Superior temporal gyrus (tissue), 1 donor: ENCODE data around the gene SIGLEC15.
"Not testable (repeated sequence)": the region's sequence is repeated elsewhere in the genome, so short reads cannot be mapped to it uniquely, and the experiment has no call there.

Experiments
- DNase-seq: peaks from one replicate; pipeline ENCODE4 v3.0.0-alpha.2; 2016; ENCODE audit errors: extremely low spot score

SIGLEC15 gene, protein sequence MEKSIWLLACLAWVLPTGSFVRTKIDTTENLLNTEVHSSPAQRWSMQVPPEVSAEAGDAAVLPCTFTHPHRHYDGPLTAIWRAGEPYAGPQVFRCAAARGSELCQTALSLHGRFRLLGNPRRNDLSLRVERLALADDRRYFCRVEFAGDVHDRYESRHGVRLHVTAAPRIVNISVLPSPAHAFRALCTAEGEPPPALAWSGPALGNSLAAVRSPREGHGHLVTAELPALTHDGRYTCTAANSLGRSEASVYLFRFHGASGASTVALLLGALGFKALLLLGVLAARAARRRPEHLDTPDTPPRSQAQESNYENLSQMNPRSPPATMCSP

GRCh38 chr18:45825258-45826044 is at the start of gene SIGLEC15:
Gene SIGLEC15 (plus strand): TSS chr18:45825675. CDS start chr18:45825729, 54 bp downstream.
- no peak for DNase-seq

DNA sequence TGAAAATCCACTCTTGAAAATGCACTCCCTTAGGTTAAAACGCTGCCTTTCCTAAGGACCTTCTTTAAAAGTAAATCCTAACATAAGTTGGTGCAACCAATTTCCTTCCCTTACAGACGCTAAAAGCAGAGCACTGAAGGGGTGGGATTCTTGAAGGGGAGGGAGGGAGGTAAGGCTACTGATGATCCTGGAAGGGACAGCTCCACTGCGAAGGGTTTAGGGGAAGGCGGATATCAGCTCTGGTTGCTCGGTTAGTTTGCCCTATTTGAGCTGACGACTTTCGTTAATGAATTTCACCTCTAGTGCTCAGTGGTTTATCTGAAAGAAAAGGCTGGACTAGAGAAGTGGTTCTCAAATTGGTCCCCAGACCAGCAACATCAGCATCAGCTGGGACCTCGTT is 49.7 kb upstream of the SIGLEC15 start:
- DNase-seq, result no peak

DNA sequence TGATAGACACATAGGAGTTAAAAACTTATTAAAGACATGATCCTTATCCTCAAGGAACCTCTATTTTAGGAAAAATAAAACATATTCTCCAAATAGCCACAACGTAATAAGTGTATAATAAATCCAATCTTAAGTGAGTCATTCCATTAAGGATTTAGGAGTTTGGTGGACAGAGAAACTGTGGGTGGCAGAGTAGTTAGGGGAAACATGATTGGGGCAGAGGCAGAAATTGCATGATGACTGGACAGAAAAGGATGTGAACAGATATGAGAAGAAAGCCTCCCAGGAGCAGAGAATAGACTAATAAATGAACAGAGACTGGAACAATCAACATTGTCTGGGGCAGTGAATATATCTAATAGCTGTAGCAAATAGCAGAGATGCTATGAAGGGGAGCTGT is 48.1 kb upstream of the SIGLEC15 start:
- DNase-seq, result no peak

DNA sequence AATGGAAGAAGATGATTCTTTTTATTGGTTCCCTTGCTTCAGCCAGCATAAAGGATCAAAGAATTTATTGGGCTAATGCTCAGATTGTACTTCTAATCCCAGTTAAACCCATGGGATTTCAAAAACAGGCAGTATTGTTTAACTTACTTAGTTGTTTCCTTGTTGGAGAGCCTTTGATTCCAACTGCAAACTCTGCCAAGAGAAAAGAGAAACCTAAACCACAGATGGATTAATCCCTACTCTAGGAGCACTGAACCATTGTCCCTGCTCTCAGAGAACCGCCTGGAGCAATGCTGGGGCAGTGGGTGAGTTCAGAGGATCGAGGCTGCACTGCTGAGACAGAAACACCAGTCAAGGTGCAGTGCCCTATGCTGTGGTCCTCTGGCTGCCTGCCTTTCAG is 44.9 kb upstream of the SIGLEC15 start:
- no peak for DNase-seq

- DNase-seq, result no peak
Measured at GRCh38 chr18:45782662-45783061, 42.8 kb upstream of the SIGLEC15 start.

DNA sequence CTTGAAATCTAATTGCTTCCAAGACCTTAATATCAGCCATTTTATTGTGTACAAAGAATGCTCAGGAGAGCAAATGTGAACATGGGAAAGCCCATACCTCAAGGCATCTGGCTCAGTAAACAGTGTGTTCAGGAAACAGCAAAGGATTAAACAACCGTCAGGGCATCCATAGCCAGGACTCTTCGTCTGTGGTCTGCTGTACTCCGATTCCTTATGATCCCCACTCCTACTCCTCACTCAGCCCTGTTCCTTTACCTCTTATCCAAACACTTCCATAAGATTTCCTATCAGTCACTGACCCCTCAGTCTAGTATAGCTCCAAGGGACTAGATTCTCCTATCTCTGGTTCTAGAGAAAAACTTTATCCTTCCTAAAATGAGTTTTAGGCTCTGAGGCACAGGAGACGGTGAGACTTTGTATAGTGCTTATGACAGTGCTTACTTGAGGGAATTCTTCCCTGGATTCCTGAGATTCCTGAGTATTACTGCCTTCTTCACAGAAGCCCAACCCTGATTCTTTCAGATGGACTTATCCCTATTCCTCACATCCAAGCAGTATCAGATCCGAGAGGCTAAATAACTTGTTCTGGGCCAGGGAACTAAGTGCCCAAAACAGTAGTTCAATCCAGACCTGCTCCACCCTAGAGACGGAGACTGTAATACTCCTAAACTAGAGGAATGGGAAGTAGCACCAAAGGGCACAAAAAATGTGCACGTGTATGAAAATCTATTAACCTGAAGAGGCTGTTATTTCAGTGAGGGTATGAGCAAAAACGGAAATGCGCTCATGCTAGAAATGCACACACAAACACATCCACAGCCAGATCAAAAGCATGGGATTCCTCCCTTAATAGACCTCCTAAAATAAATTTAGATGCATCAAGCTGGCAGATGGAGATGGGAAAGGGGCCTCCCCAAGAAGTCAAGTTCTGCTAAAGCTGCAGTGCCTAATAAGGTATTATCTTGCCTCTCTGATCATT is 42.1 kb upstream of the SIGLEC15 start:
- no peak for DNase-seq

DNA sequence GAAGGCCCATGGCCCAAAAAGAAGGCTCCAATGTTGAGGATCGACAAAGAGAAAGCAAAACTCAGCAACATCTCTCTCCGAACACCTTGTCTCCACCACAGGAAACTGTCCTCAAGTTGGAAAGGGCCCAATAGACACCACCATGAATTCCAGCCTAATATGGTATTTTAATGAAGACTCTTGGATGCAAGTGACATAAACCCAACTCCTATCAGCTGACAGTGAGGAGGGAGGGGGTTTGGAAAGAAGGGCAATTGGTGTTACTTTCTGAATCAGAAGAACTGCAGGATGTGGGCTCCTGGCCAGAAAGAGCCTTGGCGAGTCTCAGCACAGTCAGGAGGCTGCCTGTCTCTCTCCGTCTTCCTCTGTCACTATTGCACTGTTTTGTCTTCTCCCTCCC is 40.3 kb upstream of the SIGLEC15 start:
- no peak for DNase-seq

- no peak for DNase-seq
Measured at GRCh38 chr18:45786941-45787340, 38.5 kb upstream of the SIGLEC15 start.

DNA sequence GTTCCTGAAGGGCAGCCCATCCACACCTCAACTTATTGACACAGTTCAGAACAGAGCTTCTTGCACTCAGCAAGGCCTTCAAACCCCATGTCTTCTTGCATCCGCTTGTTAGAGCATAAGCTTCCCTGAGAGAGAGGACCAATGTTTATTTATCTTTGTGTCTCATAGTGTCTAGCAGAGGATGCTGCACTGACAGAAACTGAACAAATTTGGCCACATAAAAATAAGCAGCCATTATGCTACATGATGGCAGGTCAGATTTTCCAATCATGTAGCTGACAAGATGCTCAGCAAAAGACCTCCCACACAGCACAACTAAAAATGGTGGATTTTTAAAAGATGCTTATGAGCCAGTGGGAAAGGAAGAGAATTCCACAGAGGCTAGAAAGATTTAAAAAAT is 38.1 kb upstream of the SIGLEC15 start:
- no peak for DNase-seq

DNA sequence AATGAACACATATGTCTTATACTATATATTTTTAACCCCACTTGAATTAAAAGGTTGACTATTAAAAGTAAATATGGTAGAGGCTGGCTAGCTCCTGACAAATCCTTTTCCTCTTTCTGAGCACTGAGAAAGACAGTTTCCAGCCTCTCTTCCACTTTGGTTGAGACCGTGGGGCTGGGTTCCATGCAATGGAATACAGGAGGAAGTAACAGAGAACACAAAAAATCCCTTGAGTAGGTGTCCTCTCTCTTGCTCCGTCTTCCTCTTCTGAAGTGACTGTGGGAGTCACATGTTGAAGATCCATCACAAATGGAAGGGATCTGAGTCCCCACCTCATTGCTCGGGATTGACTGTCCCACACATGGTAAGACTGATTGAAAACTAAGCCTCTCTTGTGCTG is 36.6 kb upstream of the SIGLEC15 start:
- no peak for DNase-seq

DNA sequence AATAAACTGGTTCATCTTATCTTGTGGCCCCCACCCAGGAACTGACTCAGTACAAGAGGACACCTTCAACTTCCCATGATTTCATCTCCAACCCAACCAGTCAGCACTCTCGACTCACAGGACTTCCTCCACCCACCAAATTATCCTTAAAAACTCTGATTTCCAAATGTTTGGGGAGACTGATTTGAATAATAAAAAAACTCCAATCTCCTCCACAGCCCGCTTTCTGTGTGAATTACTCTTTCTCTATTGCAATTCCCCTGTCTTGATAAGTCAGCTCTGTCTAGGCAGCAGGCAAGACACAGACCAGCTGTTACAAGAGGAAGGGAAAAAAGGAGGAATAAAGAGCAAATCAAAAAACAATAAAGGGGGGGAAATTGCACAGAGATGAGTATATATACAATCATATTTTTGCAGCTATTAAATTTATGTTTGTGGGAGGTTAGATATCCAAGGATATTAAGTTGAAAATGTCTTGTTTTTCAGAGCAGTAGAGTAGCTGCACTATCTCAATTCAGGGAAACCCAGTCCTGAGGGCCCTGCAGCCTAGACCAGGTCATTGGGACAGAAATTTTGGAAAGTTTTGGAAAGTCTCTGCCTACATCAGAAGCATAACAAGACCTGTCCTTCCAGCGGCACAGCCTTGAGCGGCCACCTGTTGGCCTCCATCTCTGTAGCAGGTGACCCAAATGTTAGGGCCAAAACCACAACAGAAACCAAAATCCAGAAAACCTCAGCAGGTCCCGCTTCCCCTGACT is 32.8 kb upstream of the SIGLEC15 start:
- no peak for DNase-seq

DNA sequence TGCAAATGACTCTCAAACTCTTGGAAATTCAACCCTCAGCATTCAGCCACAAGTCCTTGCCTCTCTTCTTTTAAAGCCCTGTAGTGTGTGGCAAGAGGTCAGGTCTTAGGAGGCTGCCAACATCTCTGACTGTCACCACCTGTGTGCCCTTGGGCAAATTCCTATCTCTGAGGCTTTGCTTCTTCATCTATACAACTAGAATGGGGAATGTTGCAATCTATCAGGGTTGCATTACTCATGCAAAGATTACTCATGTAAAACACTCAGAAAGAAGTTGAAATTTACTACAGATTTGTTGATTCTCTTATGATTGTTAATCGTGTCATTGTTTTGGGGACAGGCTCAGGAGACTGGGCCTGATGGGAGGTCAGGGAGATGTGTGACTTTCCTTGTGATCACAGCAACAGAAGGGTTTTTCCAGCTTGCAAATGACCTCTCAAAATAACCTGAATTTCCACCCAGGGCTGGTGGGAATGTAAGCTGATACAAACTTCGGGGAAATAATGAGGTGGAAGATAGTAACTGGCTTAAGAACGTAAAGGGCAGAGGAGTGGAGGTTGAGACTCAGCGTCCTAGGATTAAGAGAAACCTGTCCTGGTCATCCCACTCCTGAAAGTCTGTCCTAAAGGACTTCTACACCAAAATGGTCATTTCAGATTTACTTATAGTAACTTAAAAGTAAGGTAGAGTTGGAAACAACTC is 32.1 kb upstream of the SIGLEC15 start:
- DNase-seq, result no peak

DNA sequence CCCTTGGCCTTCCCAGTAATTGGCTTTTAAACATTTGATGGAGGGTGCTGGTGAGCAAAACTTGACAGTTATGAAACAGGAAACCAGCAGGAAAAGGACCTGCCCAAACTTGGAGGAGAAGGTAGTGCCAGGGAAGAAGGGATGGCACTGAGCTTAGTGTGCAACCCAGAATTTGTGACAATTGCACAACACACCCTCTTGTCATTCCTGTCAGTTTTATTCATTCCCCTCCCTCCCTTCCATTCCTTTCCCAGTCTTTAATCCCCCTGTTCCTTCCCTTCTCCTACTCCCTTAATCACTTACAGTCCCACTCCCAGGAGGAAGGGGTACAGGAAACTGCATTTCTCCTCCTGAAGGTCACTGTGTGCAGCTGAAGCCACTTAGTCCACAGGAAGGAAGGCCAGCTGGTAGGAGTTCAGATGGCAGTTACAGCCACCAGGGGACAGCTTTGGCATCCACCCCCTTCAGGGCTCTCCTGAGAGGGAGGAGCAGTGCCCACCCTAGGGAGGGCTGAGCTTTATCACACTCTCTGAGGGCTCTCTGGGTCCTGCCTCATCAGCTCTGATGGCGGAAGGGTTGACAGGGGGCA is 24.0 kb upstream of the SIGLEC15 start:
- no peak for DNase-seq

GRCh38 chr18:45802814-45803492 is 22.5 kb upstream of the SIGLEC15 start:
- DNase-seq, result no peak

DNA sequence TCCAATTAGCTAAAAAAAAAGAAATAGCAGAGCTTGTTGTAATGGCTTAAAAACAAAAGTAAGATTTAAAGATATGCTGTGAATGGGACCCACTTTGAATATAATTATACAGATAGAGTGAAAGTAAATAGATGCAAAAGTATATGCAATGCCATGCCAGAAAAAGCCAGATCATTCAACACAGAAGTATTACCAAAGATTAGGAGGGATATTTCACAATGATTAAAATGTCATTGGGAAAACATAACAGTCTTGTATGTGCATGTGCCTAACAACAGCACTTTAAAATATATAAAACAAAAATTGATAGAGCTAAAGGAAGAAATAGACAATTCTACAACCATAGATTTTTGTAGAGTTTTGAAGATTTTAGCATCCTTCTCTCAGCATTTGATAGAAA is 19.9 kb upstream of the SIGLEC15 start:
- no peak for DNase-seq

DNA sequence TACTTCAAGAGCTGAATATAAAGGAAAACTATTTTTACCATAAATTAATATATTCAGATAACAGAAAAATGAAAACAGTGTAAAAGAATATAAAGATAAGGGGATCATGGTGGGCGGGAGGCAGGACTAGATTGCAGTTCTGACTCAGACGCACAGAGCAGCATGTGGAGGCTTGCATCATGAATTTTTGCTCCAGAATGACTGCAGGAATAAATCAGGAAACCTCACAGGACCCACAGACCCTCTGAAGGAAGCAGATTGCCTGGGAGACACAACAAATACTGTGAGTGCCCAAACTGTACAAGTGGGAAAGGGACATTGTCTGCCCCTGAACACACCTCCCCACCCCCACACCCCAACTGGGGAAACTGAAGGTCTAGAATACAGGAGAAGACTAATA is 19.2 kb upstream of the SIGLEC15 start:
- no peak for DNase-seq

- not testable (repeated sequence) for DNase-seq
Measured at GRCh38 chr18:45807144-45807543, 18.3 kb upstream of the SIGLEC15 start.

- not testable (repeated sequence) for DNase-seq
Measured at GRCh38 chr18:45814733-45815132, 10.7 kb upstream of the SIGLEC15 start.

GRCh38 chr18:45817543-45817942 is 7.9 kb upstream of the SIGLEC15 start:
- DNase-seq, result no peak

DNA sequence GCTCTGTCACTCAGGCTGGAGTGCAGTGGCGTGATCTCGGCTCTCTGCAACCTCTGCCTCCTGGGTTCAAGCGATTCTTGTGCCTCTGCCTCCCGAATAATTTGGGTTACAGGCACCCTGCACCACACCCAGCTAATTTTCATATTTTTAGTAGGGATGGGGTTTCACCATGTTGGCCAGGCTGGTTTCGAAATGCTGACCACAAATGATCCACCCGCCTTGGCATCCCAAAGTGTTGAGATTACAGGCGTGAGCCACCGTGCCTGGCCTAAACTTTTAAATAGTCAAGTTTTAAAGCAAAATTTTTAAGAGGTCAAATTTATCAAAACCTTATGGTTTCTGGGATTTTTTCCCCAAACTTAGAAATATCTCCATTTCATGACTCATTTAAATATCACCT is 6.7 kb upstream of the SIGLEC15 start:
- DNase-seq, result not testable (repeated sequence)
